ACC112 (cell line): ENCODE measurements around the gene SPIC.
A peak's percentile ranks its signal among the peaks of the same experiment; 100 is the strongest.
"Not testable (repeated sequence)": the region's sequence is repeated elsewhere in the genome, so short reads cannot be mapped to it uniquely, and the experiment has no call there.

ENCODE experiments used
- H2AFZ ChIP-seq: fragments of 200-600 bp; sonication (generic); one replicate; pipeline ENCODE4 v1.6.0; 2017; ENCODE audit warnings: antibody characterized with exemption, low read length; ENCODE audit not compliant: unreplicated experiment
- H3K27ac ChIP-seq: fragments of 200-600 bp; sonication (generic); 2 replicates; pipeline ENCODE4 v1.5.1; 2014; ENCODE audit warnings: low read depth, mild to moderate bottlenecking, antibody characterized with exemption, low read length, moderate library complexity
- H3K27me3 ChIP-seq: fragments of 200-600 bp; sonication (generic); 2 replicates; pipeline ENCODE4 v1.6.1; 2014; ENCODE audit warnings: mild to moderate bottlenecking, antibody characterized with exemption, low read length, moderate library complexity, mixed read lengths; ENCODE audit not compliant: insufficient read depth
- H3K36me3 ChIP-seq: fragments of 200-600 bp; sonication (generic); 2 replicates; pipeline ENCODE4 v1.6.1; 2016; ENCODE audit warnings: mild to moderate bottlenecking, antibody characterized with exemption, low read length, moderate library complexity, mixed read lengths; ENCODE audit not compliant: insufficient read depth
- H3K4me1 ChIP-seq: fragments of 200-600 bp; sonication (generic); one replicate; pipeline ENCODE4 v1.6.1; 2016; ENCODE audit warnings: low read length, mixed read lengths; ENCODE audit not compliant: insufficient read depth, unreplicated experiment, control insufficient read depth
- H3K4me3 ChIP-seq: fragments of 200-600 bp; sonication (generic); 2 replicates; pipeline ENCODE4 v1.5.1; 2014; ENCODE audit warnings: mild to moderate bottlenecking, low read depth, low read length
- H3K79me2 ChIP-seq: fragments of 200-600 bp; sonication (generic); one replicate; pipeline ENCODE4 v1.6.0; 2016; ENCODE audit warnings: low read length; ENCODE audit not compliant: control insufficient read depth, unreplicated experiment, insufficient read depth

The SPIC gene

GRCh38 chr12:101474711-101475386 is at the start of gene SPIC:
Gene SPIC (plus strand): TSS chr12:101475336. CDS start chr12:101476905, 1,569 bp downstream.
- Histone ChIP-seq H3K4me1 (no peaks in the 10 kb centered on the region), H2AFZ (no peak within 1 kb of the TSS), H3K4me3 (no peak within 1 kb of the TSS), H3K36me3 (no peaks in the 10 kb centered on the region), H3K27me3 (peaks cover 28% of the 10 kb centered on the region), H3K27ac (no peak within 1 kb of the TSS), H3K79me2 (no peaks in the 10 kb centered on the region)

- H2AFZ ChIP-seq = no peak overlapping the region
- no peaks in the 10 kb centered on the region for H3K4me1 ChIP-seq
- H3K36me3 ChIP-seq = no peaks in the 10 kb centered on the region
- H3K27ac ChIP-seq = no peak overlapping the region
- H3K27me3 ChIP-seq = peaks cover 12% of the 10 kb centered on the region; the same call in 1 of the 2 replicates
- no peak overlapping the region for H3K4me3 ChIP-seq
- H3K79me2 ChIP-seq = no peaks in the 10 kb centered on the region
Measured at GRCh38 chr12:101430456-101430855, 44.7 kb upstream of the SPIC start.

GRCh38 chr12:101436136-101436535 is 39.0 kb upstream of the SPIC start:
- Histone ChIP-seq H3K4me3 (no peak overlapping the region), H3K4me1 (no peaks in the 10 kb centered on the region), H2AFZ (no peak overlapping the region), H3K36me3 (no peaks in the 10 kb centered on the region), H3K79me2 (no peaks in the 10 kb centered on the region), H3K27ac (no peak overlapping the region), H3K27me3 (peaks cover 16% of the 10 kb centered on the region)

- Histone ChIP-seq H3K36me3 (no peaks in the 10 kb centered on the region), H3K79me2 (no peaks in the 10 kb centered on the region), H3K4me3 (no peak overlapping the region), H3K4me1 (no peaks in the 10 kb centered on the region), H2AFZ (no peak overlapping the region), H3K27me3 (peaks cover 11% of the 10 kb centered on the region), H3K27ac (no peak overlapping the region)
Measured at GRCh38 chr12:101439236-101439635, 35.9 kb upstream of the SPIC start.

- H3K4me3 ChIP-seq = no peak overlapping the region
- H3K79me2 ChIP-seq = no peaks in the 10 kb centered on the region
- H3K4me1 ChIP-seq = no peaks in the 10 kb centered on the region
- H3K27me3 ChIP-seq = peaks cover 8% of the 10 kb centered on the region
- no peaks in the 10 kb centered on the region for H3K36me3 ChIP-seq
- no peak overlapping the region for H2AFZ ChIP-seq
- H3K27ac ChIP-seq = no peak overlapping the region
Measured at GRCh38 chr12:101441461-101442224, 33.5 kb upstream of the SPIC start.

- Histone ChIP-seq H3K27ac (no peak overlapping the region), H2AFZ (no peak overlapping the region), H3K36me3 (no peaks in the 10 kb centered on the region), H3K4me1 (peaks cover 8% of the 10 kb centered on the region), H3K4me3 (no peak overlapping the region), H3K27me3 (no peaks in the 10 kb centered on the region), H3K79me2 (no peaks in the 10 kb centered on the region)
Measured at GRCh38 chr12:101455685-101456084, 19.5 kb upstream of the SPIC start.

GRCh38 chr12:101459642-101460346 is 15.3 kb upstream of the SPIC start:
- H3K4me1 ChIP-seq = peaks cover 8% of the 10 kb centered on the region
- H2AFZ ChIP-seq = peak overlapping the region; percentile 56
- no peak overlapping the region for H3K4me3 ChIP-seq
- H3K27me3 ChIP-seq = no peaks in the 10 kb centered on the region
- H3K36me3 ChIP-seq = no peaks in the 10 kb centered on the region
- H3K79me2 ChIP-seq = no peaks in the 10 kb centered on the region
- H3K27ac ChIP-seq = no peak overlapping the region

GRCh38 chr12:101468948-101469347 is 6.2 kb upstream of the SPIC start:
- Histone ChIP-seq H3K36me3 (no peaks in the 10 kb centered on the region), H3K4me3 (no peak overlapping the region), H3K27me3 (peaks cover 7% of the 10 kb centered on the region; the same call in 1 of the 2 replicates), H3K4me1 (no peaks in the 10 kb centered on the region), H3K79me2 (no peaks in the 10 kb centered on the region), H2AFZ (no peak overlapping the region), H3K27ac (no peak overlapping the region)

GRCh38 chr12:101470939-101471338 is 4.2 kb upstream of the SPIC start:
- Histone ChIP-seq H3K4me3 (no peak overlapping the region), H3K4me1 (no peaks in the 10 kb centered on the region), H3K36me3 (no peaks in the 10 kb centered on the region), H3K27ac (no peak overlapping the region), H3K27me3 (peaks cover 20% of the 10 kb centered on the region), H2AFZ (no peak overlapping the region), H3K79me2 (no peaks in the 10 kb centered on the region)

GRCh38 chr12:101471878-101472277 is 3.3 kb upstream of the SPIC start:
- H2AFZ ChIP-seq, H3K27ac ChIP-seq, H3K79me2 ChIP-seq, H3K4me1 ChIP-seq, H3K36me3 ChIP-seq, H3K4me3 ChIP-seq: not testable (repeated sequence)
- H3K27me3 ChIP-seq = peaks cover 21% of the 10 kb centered on the region
